Ishikawa (cell line): Measurements from ENCODE around the gene SLC22A31.

Experiments
- CEBPB ChIP-seq: IDR thresholded peaks from 2 replicates; pipeline ENCODE4 v1.6.1; 2012
- CREB1 ChIP-seq: IDR thresholded peaks from 2 replicates; pipeline ENCODE4 v1.6.1; 2012; ENCODE audit warnings: low read depth
- EGR1 ChIP-seq: IDR thresholded peaks from 2 replicates; pipeline ENCODE4 v1.6.1; 2012
- EP300 ChIP-seq: IDR thresholded peaks from 2 replicates; pipeline ENCODE4 v1.6.1; 2012; ENCODE audit warnings: borderline replicate concordance
- FOXM1 ChIP-seq: IDR thresholded peaks from 2 replicates; pipeline ENCODE4 v1.6.1; 2012; ENCODE audit warnings: low read depth, borderline replicate concordance
- NFIC ChIP-seq: IDR thresholded peaks from 2 replicates; pipeline ENCODE4 v1.6.1; 2012
- RAD21 ChIP-seq: IDR thresholded peaks from 2 replicates; pipeline ENCODE4 v1.6.1; 2012; ENCODE audit warnings: low read depth
- TAF1 ChIP-seq: IDR thresholded peaks from 2 replicates; pipeline ENCODE4 v1.6.1; 2012; ENCODE audit warnings: low read depth, mild to moderate bottlenecking
- TCF12 ChIP-seq: IDR thresholded peaks from 2 replicates; pipeline ENCODE4 v1.6.1; 2012; ENCODE audit warnings: low read depth
- TEAD4 ChIP-seq: IDR thresholded peaks from 2 replicates; pipeline ENCODE4 v1.6.1; 2012
- USF1 ChIP-seq: IDR thresholded peaks from 2 replicates; pipeline ENCODE4 v1.6.1; 2012
- YY1 ChIP-seq: IDR thresholded peaks from 2 replicates; pipeline ENCODE4 v1.6.1; 2012; ENCODE audit warnings: low read depth
- ZBTB7A ChIP-seq: IDR thresholded peaks from 2 replicates; pipeline ENCODE4 v1.6.1; 2012; ENCODE audit warnings: low read depth
- TF ChIP-seq, protein P1 (sequence below): IDR thresholded peaks from 2 replicates; pipeline ENCODE4 v1.6.1; 2012
- TF ChIP-seq, protein P2 (sequence below): IDR thresholded peaks from 2 replicates; pipeline ENCODE4 v1.6.1; 2012; ENCODE audit warnings: low read depth, mild to moderate bottlenecking

SLC22A31 gene

DNA sequence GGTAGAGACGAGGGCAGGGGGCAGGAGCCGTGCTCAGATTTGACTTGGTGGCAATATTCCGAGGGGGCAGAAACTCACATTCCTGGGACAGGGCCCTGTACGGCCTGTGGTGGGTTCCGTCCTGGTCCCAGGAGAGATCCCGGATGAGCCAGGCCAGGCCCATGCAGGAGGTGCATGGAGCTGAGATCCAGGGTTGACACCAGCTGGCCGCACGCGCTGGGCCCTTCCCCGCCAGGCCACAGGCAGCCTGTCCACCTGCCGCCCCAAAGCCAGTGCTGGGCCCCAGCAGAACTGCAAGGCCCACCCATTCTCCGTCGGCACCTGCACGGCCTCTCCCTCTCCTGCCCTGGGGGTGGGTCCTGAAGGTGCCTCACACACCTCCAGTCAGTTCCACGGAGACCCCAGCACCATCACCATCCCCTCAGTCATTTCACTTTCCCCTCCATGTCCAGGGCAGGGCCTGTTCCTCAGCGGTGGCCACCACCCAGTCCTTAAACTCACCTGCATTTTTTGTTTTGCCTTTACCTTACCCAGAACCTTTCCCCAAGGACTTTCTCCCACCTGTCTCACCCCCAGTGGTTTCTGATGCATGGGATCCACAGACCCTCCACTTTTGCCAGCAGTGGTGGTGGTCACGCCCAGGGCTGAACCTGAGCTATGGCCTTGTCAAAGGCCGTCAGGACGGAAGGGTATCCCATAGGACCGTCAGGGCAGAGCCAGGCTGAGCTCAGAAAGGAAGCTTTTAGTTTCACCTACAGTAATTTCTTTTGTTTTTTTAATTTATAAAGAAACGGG, 53.9 kb downstream of the SLC22A31 start:
- no peak for TF ChIP-seq TCF12
- no peak for TF ChIP-seq TAF1
- TF ChIP-seq, protein P1, sequence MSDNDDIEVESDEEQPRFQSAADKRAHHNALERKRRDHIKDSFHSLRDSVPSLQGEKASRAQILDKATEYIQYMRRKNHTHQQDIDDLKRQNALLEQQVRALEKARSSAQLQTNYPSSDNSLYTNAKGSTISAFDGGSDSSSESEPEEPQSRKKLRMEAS = no peak
- no peak for TF ChIP-seq CREB1
- no peak for TF ChIP-seq USF1
- TF ChIP-seq RAD21 = no peak
- TF ChIP-seq, protein P2, sequence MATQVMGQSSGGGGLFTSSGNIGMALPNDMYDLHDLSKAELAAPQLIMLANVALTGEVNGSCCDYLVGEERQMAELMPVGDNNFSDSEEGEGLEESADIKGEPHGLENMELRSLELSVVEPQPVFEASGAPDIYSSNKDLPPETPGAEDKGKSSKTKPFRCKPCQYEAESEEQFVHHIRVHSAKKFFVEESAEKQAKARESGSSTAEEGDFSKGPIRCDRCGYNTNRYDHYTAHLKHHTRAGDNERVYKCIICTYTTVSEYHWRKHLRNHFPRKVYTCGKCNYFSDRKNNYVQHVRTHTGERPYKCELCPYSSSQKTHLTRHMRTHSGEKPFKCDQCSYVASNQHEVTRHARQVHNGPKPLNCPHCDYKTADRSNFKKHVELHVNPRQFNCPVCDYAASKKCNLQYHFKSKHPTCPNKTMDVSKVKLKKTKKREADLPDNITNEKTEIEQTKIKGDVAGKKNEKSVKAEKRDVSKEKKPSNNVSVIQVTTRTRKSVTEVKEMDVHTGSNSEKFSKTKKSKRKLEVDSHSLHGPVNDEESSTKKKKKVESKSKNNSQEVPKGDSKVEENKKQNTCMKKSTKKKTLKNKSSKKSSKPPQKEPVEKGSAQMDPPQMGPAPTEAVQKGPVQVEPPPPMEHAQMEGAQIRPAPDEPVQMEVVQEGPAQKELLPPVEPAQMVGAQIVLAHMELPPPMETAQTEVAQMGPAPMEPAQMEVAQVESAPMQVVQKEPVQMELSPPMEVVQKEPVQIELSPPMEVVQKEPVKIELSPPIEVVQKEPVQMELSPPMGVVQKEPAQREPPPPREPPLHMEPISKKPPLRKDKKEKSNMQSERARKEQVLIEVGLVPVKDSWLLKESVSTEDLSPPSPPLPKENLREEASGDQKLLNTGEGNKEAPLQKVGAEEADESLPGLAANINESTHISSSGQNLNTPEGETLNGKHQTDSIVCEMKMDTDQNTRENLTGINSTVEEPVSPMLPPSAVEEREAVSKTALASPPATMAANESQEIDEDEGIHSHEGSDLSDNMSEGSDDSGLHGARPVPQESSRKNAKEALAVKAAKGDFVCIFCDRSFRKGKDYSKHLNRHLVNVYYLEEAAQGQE = no peak
- no peak for TF ChIP-seq EGR1
- no peak for TF ChIP-seq TEAD4
- no peak for TF ChIP-seq FOXM1
- no peak for TF ChIP-seq EP300
- no peak for TF ChIP-seq YY1
- TF ChIP-seq CEBPB = no peak
- TF ChIP-seq ZBTB7A = no peak
- no peak for TF ChIP-seq NFIC
